H9 (cell line): Measurements from ENCODE around the gene NPY5R. TPM values are rescaled to one million over a fixed set of nuclear protein-coding genes. Genes with fewer than 3 reads are reported as not detected.

Experiments
- DNase-seq: peaks from one replicate; pipeline ENCODE4 v3.0.0-alpha.2; 2017
- H2AFZ ChIP-seq: one replicate; pipeline ENCODE4 v1.6.1; 2013; ENCODE audit warnings: mild to moderate bottlenecking, low read length, control low read depth, moderate library complexity
- H2AK5ac ChIP-seq: 2 replicates; pipeline ENCODE4 v1.6.1; 2013; ENCODE audit warnings: low read length, control low read depth, mixed read lengths; ENCODE audit not compliant: insufficient read length
- H2BK120ac ChIP-seq: one replicate; pipeline ENCODE4 v1.6.1; 2013; ENCODE audit warnings: low read depth, mild to moderate bottlenecking, low read length, control low read depth, inconsistent platforms; ENCODE audit not compliant: poor library complexity, severe bottlenecking
- H2BK12ac ChIP-seq: 2 replicates; pipeline ENCODE4 v1.6.1; 2013; ENCODE audit warnings: low read length, control low read depth, mixed read lengths, low read depth; ENCODE audit not compliant: insufficient read length
- H2BK15ac ChIP-seq: 2 replicates; pipeline ENCODE4 v1.6.1; 2013; ENCODE audit warnings: low read depth, low read length, control low read depth
- H2BK20ac ChIP-seq: one replicate; pipeline ENCODE4 v1.6.1; 2013; ENCODE audit warnings: low read depth, mild to moderate bottlenecking, low read length, control low read depth, inconsistent platforms; ENCODE audit not compliant: poor library complexity, severe bottlenecking
- H2BK5ac ChIP-seq: 2 replicates; pipeline ENCODE4 v1.6.1; 2013; ENCODE audit warnings: low read length, control low read depth, mixed read lengths; ENCODE audit not compliant: insufficient read length
- H3K14ac ChIP-seq: 2 replicates; pipeline ENCODE4 v1.6.1; 2013; ENCODE audit warnings: low read length, control low read depth; ENCODE audit not compliant: insufficient read depth
- H3K18ac ChIP-seq: 2 replicates; pipeline ENCODE4 v1.6.1; 2013; ENCODE audit warnings: low read depth, mild to moderate bottlenecking, mixed read lengths, low read length, control low read depth; ENCODE audit not compliant: insufficient read length
- H3K23ac ChIP-seq: 2 replicates; pipeline ENCODE4 v1.6.1; 2013; ENCODE audit warnings: low read length, control low read depth, mixed read lengths, low read depth; ENCODE audit not compliant: insufficient read length
- H3K23me2 ChIP-seq: 2 replicates; pipeline ENCODE4 v1.6.1; 2013; ENCODE audit warnings: low read depth, mild to moderate bottlenecking, mixed read lengths, low read length, control low read depth; ENCODE audit not compliant: insufficient read length, poor library complexity, severe bottlenecking
- H3K27ac ChIP-seq: 2 replicates; pipeline ENCODE4 v1.5.1; 2013; ENCODE audit warnings: low read length, control low read depth, mixed read lengths, low read depth; ENCODE audit not compliant: insufficient read length
- H3K27me3 ChIP-seq: 2 replicates; pipeline ENCODE4 v1.6.1; 2013; ENCODE audit warnings: low read length, control low read depth, inconsistent platforms; ENCODE audit not compliant: insufficient read depth
- H3K4ac ChIP-seq: 2 replicates; pipeline ENCODE4 v1.6.1; 2013; ENCODE audit warnings: low read depth, mild to moderate bottlenecking, control low read depth, inconsistent platforms, low read length, moderate library complexity
- H3K4me1 ChIP-seq: 2 replicates; pipeline ENCODE4 v1.6.1; 2013; ENCODE audit warnings: low read length, control low read depth, inconsistent platforms; ENCODE audit not compliant: insufficient read depth
- H3K4me2 ChIP-seq: 2 replicates; pipeline ENCODE4 v1.6.1; 2013; ENCODE audit warnings: low read length, control low read depth, mixed read lengths; ENCODE audit not compliant: insufficient read length, insufficient read depth
- H3K56ac ChIP-seq: 2 replicates; pipeline ENCODE4 v1.6.1; 2013; ENCODE audit warnings: low read depth, mild to moderate bottlenecking, mixed read lengths, low read length, control low read depth; ENCODE audit not compliant: insufficient read length
- H3K79me1 ChIP-seq: 2 replicates; pipeline ENCODE4 v1.6.1; 2013; ENCODE audit warnings: low read depth, mild to moderate bottlenecking, moderate library complexity, low read length, control low read depth, inconsistent platforms; ENCODE audit not compliant: insufficient read depth, poor library complexity, severe bottlenecking
- H3K79me2 ChIP-seq: 2 replicates; pipeline ENCODE4 v1.6.1; 2013; ENCODE audit warnings: low read length, control low read depth, inconsistent platforms; ENCODE audit not compliant: insufficient read depth
- H3K9ac ChIP-seq: 2 replicates; pipeline ENCODE4 v1.6.1; 2013; ENCODE audit warnings: low read length, control low read depth, mixed read lengths; ENCODE audit not compliant: insufficient read length; ENCODE audit errors: extremely low read depth
- H3K9me3 ChIP-seq: one replicate; pipeline ENCODE4 v1.6.1; 2013; ENCODE audit warnings: low read depth, low read length, inconsistent platforms; ENCODE audit not compliant: control insufficient read depth
- H3T11ph ChIP-seq: one replicate; pipeline ENCODE4 v1.6.1; 2013; ENCODE audit warnings: mild to moderate bottlenecking, low read length, control low read depth, inconsistent platforms
- H4K20me1 ChIP-seq: one replicate; pipeline ENCODE4 v1.6.1; 2013; ENCODE audit not compliant: control insufficient read depth, insufficient read length, insufficient read depth
- H4K5ac ChIP-seq: 2 replicates; pipeline ENCODE4 v1.6.1; 2013; ENCODE audit warnings: low read depth, mild to moderate bottlenecking, mixed read lengths, low read length, control low read depth; ENCODE audit not compliant: insufficient read length
- H4K8ac ChIP-seq: replicated peaks from 2 replicates; pipeline ENCODE4 v1.6.1; 2013; ENCODE audit warnings: low read length, control low read depth, mixed read lengths, low read depth; ENCODE audit not compliant: insufficient read length
- H4K91ac ChIP-seq: 2 replicates; pipeline ENCODE4 v1.6.1; 2013; ENCODE audit warnings: low read depth, mild to moderate bottlenecking, moderate library complexity, mixed read lengths, low read length, control low read depth; ENCODE audit not compliant: insufficient read length
- H3K27ac Mint-ChIP-seq, 3 experiments: 2 replicates in 2 of 3; 3 replicates in 1 of 3; pipeline ENCODE4 v1.8.0; 2020 to 2021; ENCODE audit warnings: mixed read lengths in 3 of 3, mild to moderate bottlenecking in 1 of 3, moderate library complexity in 1 of 3
- H3K27me3 Mint-ChIP-seq: 2 replicates; pipeline ENCODE4 v1.8.0; 2021; ENCODE audit warnings: low read depth, mild to moderate bottlenecking, moderate library complexity, mixed read lengths
- H3K36me3 Mint-ChIP-seq, 3 experiments: 2 replicates in 2 of 3; 3 replicates in 1 of 3; pipeline ENCODE4 v1.8.0; 2020 to 2021; ENCODE audit warnings: low read depth in 3 of 3, mixed read lengths in 3 of 3; ENCODE audit not compliant: insufficient read depth in 1 of 3
- H3K4me1 Mint-ChIP-seq, 2 experiments: 2 replicates each; pipeline ENCODE4 v1.8.0; 2020; ENCODE audit warnings: mixed read lengths in 2 of 2
- H3K4me3 Mint-ChIP-seq, 2 experiments: 2 replicates in 1 of 2; 3 replicates in 1 of 2; pipeline ENCODE4 v1.8.0; 2020 to 2021; ENCODE audit warnings: mild to moderate bottlenecking in 2 of 2, mixed read lengths in 2 of 2, moderate library complexity in 1 of 2
- H3K9me3 Mint-ChIP-seq, 2 experiments: 2 replicates in 1 of 2; 3 replicates in 1 of 2; pipeline ENCODE4 v1.8.0; 2020; ENCODE audit warnings: mild to moderate bottlenecking in 2 of 2, mixed read lengths in 2 of 2, moderate library complexity in 1 of 2
- CTCF ChIP-seq: fragments of 200-600 bp; sonication (generic); conservative IDR thresholded peaks from 3 replicates; pipeline ENCODE4 v1.8.0; 2021; ENCODE audit warnings: antibody characterized with exemption, mild to moderate bottlenecking
- WGBS: extraction: QIAGEN DNeasy Blood & Tissue Kit; methylation state at CpG from one replicate; pipeline ENCODE4 v1.1.7; 2013; ENCODE audit warnings: missing lambda C conversion rate, low lambda C conversion rate, mixed read lengths; ENCODE audit not compliant: insufficient read length; ENCODE audit errors: extremely low coverage; 5-methylcytosine and 5-hydroxymethylcytosine counted together
- total RNA-seq: library from RNA; stranded (reverse); gene quantifications from 2 replicates; pipeline ENCODE4 v1.2.1, GENCODE V29; 2021

The NPY5R gene
- total RNA-seq, 1 experiment from 2014 or later, result 4.2 TPM

GRCh38 chr4:163335384-163335783 is 8.3 kb upstream of the NPY5R start:
- no peaks in the 10 kb centered on the region for H4K20me1 ChIP-seq
- H4K91ac ChIP-seq, result no peak overlapping the region
- H3K27me3 ChIP-seq, result peaks cover 8% of the 10 kb centered on the region; the same call in 1 of the 2 replicates
- peaks cover 14% of the 10 kb centered on the region for H3K23me2 ChIP-seq
- peaks cover 9 to 12% of the 10 kb centered on the region in 2 experiments for H3K9me3 Mint-ChIP-seq
- no peaks in the 10 kb centered on the region; the same call in 1 of the 2 replicates for H3K4me1 ChIP-seq
- no peak overlapping the region for H3K27ac Mint-ChIP-seq
- H3K18ac ChIP-seq, result no peak overlapping the region
- H4K8ac ChIP-seq, result no peak overlapping the region
- peaks cover 13 to 16% of the 10 kb centered on the region in 2 experiments for H3K4me1 Mint-ChIP-seq
- H3K4ac ChIP-seq, result no peak overlapping the region
- no peak overlapping the region for H2BK120ac ChIP-seq
- no peak overlapping the region for H3K4me3 Mint-ChIP-seq
- H2BK15ac ChIP-seq, result no peak overlapping the region
- no peak overlapping the region for H3K27ac ChIP-seq
- H3K9ac ChIP-seq, result no peak overlapping the region
- no peak overlapping the region for H2AFZ ChIP-seq
- no peak overlapping the region for H3K4me2 ChIP-seq
- no peak overlapping the region for H3K56ac ChIP-seq
- no peak overlapping the region for H3T11ph ChIP-seq
- no peak overlapping the region for H2BK20ac ChIP-seq
- no peak overlapping the region for H2BK5ac ChIP-seq
- no peaks in the 10 kb centered on the region for H3K9me3 ChIP-seq
- no CpG with 5 or more reads among the region's 3 CpGs for WGBS
- no peak overlapping the region for H3K23ac ChIP-seq
- TF ChIP-seq CTCF, result no peak
- no peaks in the 10 kb centered on the region for H3K79me1 ChIP-seq
- 0 out of 2 replicates have a peak, but pooled peaks cover 2% of the 10 kb centered on the region for H3K79me2 ChIP-seq
- no peak overlapping the region for H3K14ac ChIP-seq
- no peak overlapping the region for H2BK12ac ChIP-seq
- H4K5ac ChIP-seq, result no peak overlapping the region
- no peak for DNase-seq
- no peak overlapping the region for H2AK5ac ChIP-seq
- peaks cover 3 to 13% (median 10%) of the 10 kb centered on the region in 3 experiments; a peak in 6 of 7 replicates for H3K36me3 Mint-ChIP-seq
- peaks cover 23% of the 10 kb centered on the region for H3K27me3 Mint-ChIP-seq
